Adrenal gland (tissue), 12 donors: ENCODE data around the gene VEPH1. TPM values are rescaled to one million over a fixed set of nuclear protein-coding genes. Genes with fewer than 3 reads are reported as not detected.
A peak's percentile ranks its signal among the peaks of the same experiment; 100 is the strongest.

Experiments
- DNase-seq, 7 donors: peaks; one replicate each; pipeline ENCODE4 v3.0.0-alpha.2; 2019 to 2020
- H3K27ac ChIP-seq, 5 donors: fragments of 200-600 bp; sonication (generic) in 4 of 5; 1 replicate in 3 of 5; 2 replicates in 2 of 5; pipeline versions ENCODE4 v1.5.1 to v1.8.0; 2016 to 2020; ENCODE audit warnings: mild to moderate bottlenecking in 1 of 5
- H3K27me3 ChIP-seq: fragments of 200-600 bp; 2 replicates; pipeline ENCODE4 v1.8.0; 2021
- H3K36me3 ChIP-seq, 2 donors: fragments of 200-600 bp; replicated peaks in 1 of 2; 1 replicate in 1 of 2; 2 replicates in 1 of 2; pipeline versions ENCODE4 v1.5.1 to v1.8.0; 2018 to 2022
- H3K4me1 ChIP-seq, 2 donors: fragments of 200-600 bp; replicated peaks in 1 of 2; 1 replicate in 1 of 2; 2 replicates in 1 of 2; pipeline versions ENCODE4 v1.5.1 to v1.8.0; 2018 to 2021
- H3K4me3 ChIP-seq, 4 donors: fragments of 200-600 bp; sonication (generic) in 3 of 4; one replicate each; pipeline ENCODE4 v1.5.1; 2016 to 2018
- H3K9me3 ChIP-seq, 3 donors: fragments of 200-600 bp; sonication (generic) in 1 of 3; replicated peaks in 1 of 3; 1 replicate in 2 of 3; 2 replicates in 1 of 3; pipeline versions ENCODE4 v1.5.1 to v1.8.0; 2016 to 2021
- POLR2A ChIP-seq, 2 donors: fragments of 450-650 bp; IDR thresholded peaks; one replicate each; pipeline ENCODE4 v1.6.1; 2017; ENCODE audit warnings: antibody characterized with exemption in 2 of 2, mild to moderate bottlenecking in 2 of 2, moderate library complexity in 1 of 2
- WGBS, 4 donors: extraction: QIAGEN DNeasy Blood & Tissue Kit in 2 of 4; methylation state at CpG; one replicate each; pipeline versions ENCODE4 v1.1.5 to v1.1.7; 2013 to 2017; 5-methylcytosine and 5-hydroxymethylcytosine counted together
- intact Hi-C, 2 donors: fragments of 100-400 bp; cut with DNase I; formaldehyde crosslinking; loops; one replicate each; pipeline versions ENCODE4 v1.14.1 to v1.15.0; 2022 to 2023
- polyA plus RNA-seq, 3 donors: library from polyadenylated mRNA; stranded (reverse); fragments of 200-250 nt in 2 of 3; fragments of 350-450 nt in 1 of 3; fragmentation: Illumina TruSeq in 1 of 3; extraction: RNeasy Lipid Tissue Mini Kit (QIAGEN cat#74804) in 1 of 3; gene quantifications; one replicate each; pipeline ENCODE4 v1.2.3, GENCODE V29; 2013 to 2014
- total RNA-seq, 9 donors: library from RNA; depleted of rRNA in 4 of 9; stranded (reverse); fragments of >200 nt in 4 of 9; fragments of 120-200 nt in 1 of 9; fragmentation: NEBNext Ultra II Directional in 1 of 9; extraction: Animal tissue kit (Norgen Biotek cat#: 25700) in 1 of 9; gene quantifications; one replicate each; pipeline versions ENCODE4 v1.1.0 to v1.2.4, GENCODE V29; 2013 to 2023
- TF ChIP-seq, protein P1 (sequence below), 6 experiments: fragments of 450-650 bp in 4 of 6; fragments of 200-600 bp in 2 of 6; sonication (generic) in 1 of 6; IDR thresholded peaks; 1 replicate in 5 of 6; 2 replicates in 1 of 6; pipeline versions ENCODE4 v1.5.1 to v1.8.0; 2016 to 2021; ENCODE audit warnings: antibody characterized with exemption in 6 of 6, mild to moderate bottlenecking in 2 of 6, moderate library complexity in 1 of 6
- donor health status: healthy with polysubstance abuse.
- donor health status: Bipolar disorder and iron deficiency.
- donor health status: DM: yes; HTN: yes; CAD: no.
- donor health status: DM: no; HTN: no; CAD: no.
- donor health status: DM: no; HTN: no; CAD: no.
- donor health status: DM: yes; HTN: yes; CAD: no.

The VEPH1 gene
- total and polyA plus RNA-seq, 12 donors, result 16.0 to 124 (median 55.2) TPM

- 80 to 88% (median 86%) methylated on average over 3 of the region's 3 CpGs for WGBS, 4 donors
- DNase-seq, result no peak
- H3K27me3 ChIP-seq, result no peaks in the 10 kb centered on the region
- intact Hi-C loops, result no loop called here
- TF ChIP-seq, protein P1, sequence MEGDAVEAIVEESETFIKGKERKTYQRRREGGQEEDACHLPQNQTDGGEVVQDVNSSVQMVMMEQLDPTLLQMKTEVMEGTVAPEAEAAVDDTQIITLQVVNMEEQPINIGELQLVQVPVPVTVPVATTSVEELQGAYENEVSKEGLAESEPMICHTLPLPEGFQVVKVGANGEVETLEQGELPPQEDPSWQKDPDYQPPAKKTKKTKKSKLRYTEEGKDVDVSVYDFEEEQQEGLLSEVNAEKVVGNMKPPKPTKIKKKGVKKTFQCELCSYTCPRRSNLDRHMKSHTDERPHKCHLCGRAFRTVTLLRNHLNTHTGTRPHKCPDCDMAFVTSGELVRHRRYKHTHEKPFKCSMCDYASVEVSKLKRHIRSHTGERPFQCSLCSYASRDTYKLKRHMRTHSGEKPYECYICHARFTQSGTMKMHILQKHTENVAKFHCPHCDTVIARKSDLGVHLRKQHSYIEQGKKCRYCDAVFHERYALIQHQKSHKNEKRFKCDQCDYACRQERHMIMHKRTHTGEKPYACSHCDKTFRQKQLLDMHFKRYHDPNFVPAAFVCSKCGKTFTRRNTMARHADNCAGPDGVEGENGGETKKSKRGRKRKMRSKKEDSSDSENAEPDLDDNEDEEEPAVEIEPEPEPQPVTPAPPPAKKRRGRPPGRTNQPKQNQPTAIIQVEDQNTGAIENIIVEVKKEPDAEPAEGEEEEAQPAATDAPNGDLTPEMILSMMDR (IDR thresholded peaks at IDR 0.05), result no peak
- TF ChIP-seq POLR2A (IDR thresholded peaks at IDR 0.05), result no peak
- H3K4me3 ChIP-seq, result no peak overlapping the region
- H3K4me1 ChIP-seq, result peaks cover 6 to 11% of the 10 kb centered on the region in 2 donors
- H3K9me3 ChIP-seq, result no peaks in the 10 kb centered on the region
- peaks cover 0 to 4% of the 10 kb centered on the region in 2 donors for H3K36me3 ChIP-seq
- no peak overlapping the region for H3K27ac ChIP-seq
These were observed 139.8 kb downstream of the VEPH1 start for GRCh38 chr3:157363393-157363792.

DNA sequence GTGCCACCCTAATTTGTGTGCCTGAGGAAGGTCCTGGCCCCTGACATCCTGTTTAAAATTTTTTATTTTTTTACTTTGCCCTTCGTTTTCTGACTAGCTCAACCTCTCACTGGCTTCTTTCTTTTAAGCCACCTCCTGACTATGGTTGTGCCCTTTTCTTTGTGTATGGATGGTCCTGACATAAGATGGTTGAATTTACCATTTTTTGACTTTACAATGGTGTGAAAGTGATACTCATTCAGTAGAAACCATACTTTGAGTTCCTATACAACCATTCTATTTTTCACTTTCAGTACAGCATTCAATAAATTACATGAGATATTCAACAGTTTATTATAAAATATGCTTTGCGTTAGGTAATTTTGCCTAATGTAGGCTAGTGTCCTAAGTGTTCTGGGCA is 140.9 kb downstream of the VEPH1 start:
- DNase-seq, result no peak
- WGBS, 4 donors, result 87 to 91% (median 90%) methylated on average over 2 of the region's 2 CpGs
- Histone ChIP-seq H3K36me3 (peaks cover 0 to 4% of the 10 kb centered on the region in 2 donors), H3K27me3 (no peaks in the 10 kb centered on the region), H3K27ac (no peak overlapping the region), H3K4me1 (peaks cover 6 to 11% of the 10 kb centered on the region in 2 donors), H3K9me3 (no peaks in the 10 kb centered on the region), H3K4me3 (no peak overlapping the region)
- intact Hi-C loops, result no loop called here
- TF ChIP-seq, protein P1 (IDR thresholded peaks at IDR 0.05), result no peak
- TF ChIP-seq POLR2A (IDR thresholded peaks at IDR 0.05), result no peak

DNA sequence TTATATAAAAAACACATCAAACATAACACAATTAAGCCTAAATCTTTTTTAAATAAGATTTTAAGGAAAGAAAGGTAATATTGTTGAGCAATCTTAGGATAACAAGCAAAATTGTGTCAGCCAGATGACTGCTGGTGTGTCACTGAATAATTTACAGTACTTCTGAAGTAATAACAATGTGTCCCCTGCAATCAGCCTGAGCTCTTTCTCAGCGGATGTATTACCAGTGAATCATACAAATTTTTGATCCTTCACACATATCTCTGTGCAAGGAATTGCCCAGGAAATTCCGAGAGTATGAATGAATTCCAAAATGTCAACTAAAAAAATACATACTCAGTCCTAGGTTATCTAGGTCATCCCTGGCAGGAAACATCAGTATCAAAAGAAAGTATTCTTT is 143.2 kb downstream of the VEPH1 start:
- no peak overlapping the region for H3K4me3 ChIP-seq
- H3K27ac ChIP-seq, result peak overlapping the region in 1 of 5 donors; percentile 25
- H3K9me3 ChIP-seq, result no peaks in the 10 kb centered on the region
- WGBS, 4 donors, result 10 to 31% (median 19%) methylated on average over 2 of the region's 2 CpGs
- no peaks in the 10 kb centered on the region for H3K27me3 ChIP-seq
- intact Hi-C loops, result no loop called here
- peaks cover 0 to 4% of the 10 kb centered on the region in 2 donors for H3K36me3 ChIP-seq
- TF ChIP-seq, protein P1 (IDR thresholded peaks at IDR 0.05), result no peak
- no peak for TF ChIP-seq POLR2A (IDR thresholded peaks at IDR 0.05)
- peaks cover 6 to 11% of the 10 kb centered on the region in 2 donors for H3K4me1 ChIP-seq
- peak in 6 of 7 donors; percentile 34 to 62 (median 54) for DNase-seq

DNA sequence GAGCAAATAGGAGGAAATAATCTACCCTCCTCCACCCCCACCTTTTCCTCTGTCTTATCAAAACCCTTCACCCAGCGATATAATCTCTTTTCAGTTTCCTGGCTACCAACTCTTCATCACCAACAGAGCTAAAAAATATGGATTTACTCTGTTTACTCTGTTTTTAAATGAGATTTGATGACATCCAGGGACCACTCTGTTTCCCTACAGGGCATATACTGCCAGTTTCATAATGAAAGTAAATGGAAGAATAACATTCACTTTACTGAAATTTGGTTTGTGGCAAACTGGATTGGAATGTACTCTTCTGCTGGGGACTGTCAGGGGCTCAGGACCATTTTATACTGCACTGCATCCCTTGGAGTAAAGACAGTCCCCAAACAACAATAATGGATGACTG is 146.7 kb downstream of the VEPH1 start:
- no peak for DNase-seq
- Histone ChIP-seq H3K4me1 (peaks cover 6 to 11% of the 10 kb centered on the region in 2 donors), H3K27ac (no peak overlapping the region), H3K4me3 (no peak overlapping the region), H3K36me3 (no peaks in the 10 kb centered on the region), H3K27me3 (no peaks in the 10 kb centered on the region), H3K9me3 (no peaks in the 10 kb centered on the region)
- TF ChIP-seq, protein P1 (IDR thresholded peaks at IDR 0.05), result no peak
- TF ChIP-seq POLR2A (IDR thresholded peaks at IDR 0.05), result no peak
- intact Hi-C loops, result no loop called here
- 69 to 82% (median 81%) methylated on average over 1 of the region's 1 CpG for WGBS, 4 donors
